ENCODE data around the gene RNF135.
"Not testable (repeated sequence)": the region's sequence is repeated elsewhere in the genome, so short reads cannot be mapped to it uniquely, and the experiment has no call there.

RNF135 gene

GRCh38 chr17:30970831-30971567, at the start of gene RNF135:
RNF135 (plus strand) TSS chr17:30971039; CDS start chr17:30971074, 35 bp downstream.
- peak; percentile 58 for DNase-seq (ENCODE audit: low read depth, low spot score)

- no peak for DNase-seq (ENCODE audit: low read depth, low spot score)
Observed at GRCh38 chr17:30921544-30922196, 49.2 kb upstream of the RNF135 start, which contains the start of gene ADAP2. ADAP2 (plus strand) TSS chr17:30921945; CDS start chr17:30922015, 70 bp downstream.

- DNase-seq (ENCODE audit: low read depth, low spot score) = no peak
Observed at GRCh38 chr17:30922235-30923030, 48.4 kb upstream of the RNF135 start.

DNA sequence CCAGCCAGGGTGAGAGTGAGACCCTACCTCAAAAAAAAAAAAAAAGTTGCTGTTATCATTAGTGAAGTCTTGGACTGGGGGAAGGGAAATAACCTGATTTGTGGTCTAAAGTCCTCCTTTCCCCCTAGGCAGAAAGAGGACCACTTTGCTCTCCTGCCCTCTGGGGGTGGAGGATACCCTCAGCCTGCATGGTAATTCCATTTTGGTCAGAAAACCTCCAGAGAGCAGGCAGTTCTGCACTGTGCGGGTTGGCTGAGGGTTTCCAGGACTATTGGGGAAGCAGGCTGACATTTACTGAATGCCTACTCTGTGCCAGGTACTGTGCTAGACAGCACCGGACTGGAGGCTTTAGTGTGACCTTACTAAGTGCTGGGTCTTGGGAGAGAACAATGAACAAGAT, 46.5 kb upstream of the RNF135 start:
- no peak for DNase-seq (ENCODE audit: low read depth, low spot score)

GRCh38 chr17:30926516-30926915, 44.3 kb upstream of the RNF135 start:
- no peak for DNase-seq (ENCODE audit: low read depth, low spot score)

GRCh38 chr17:30927756-30928155, 43.1 kb upstream of the RNF135 start:
- no peak for DNase-seq (ENCODE audit: low read depth, low spot score)

DNA sequence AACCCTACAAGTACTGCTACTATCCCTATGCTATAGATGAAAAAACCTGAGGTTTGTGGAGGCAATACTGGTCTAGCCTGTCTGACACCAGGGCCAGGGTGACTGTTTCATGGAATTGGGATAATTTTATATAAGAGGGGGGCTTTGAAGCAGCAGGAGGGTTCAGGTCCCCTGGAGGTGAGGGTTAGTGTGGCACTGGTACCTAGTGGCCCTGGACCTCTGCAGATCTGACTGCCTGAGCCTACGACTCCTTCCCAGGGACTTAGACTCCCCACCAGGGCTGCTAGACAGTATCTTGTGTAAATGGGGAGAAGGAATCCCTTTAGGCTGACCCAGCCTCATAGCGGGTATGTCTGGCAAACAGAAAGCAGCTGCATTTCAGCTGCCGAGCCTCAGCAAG, 42.3 kb upstream of the RNF135 start:
- no peak for DNase-seq (ENCODE audit: low read depth, low spot score)

- DNase-seq (ENCODE audit: low read depth, low spot score) = no peak
Observed at GRCh38 chr17:30929081-30929633, 41.7 kb upstream of the RNF135 start.

- not testable (repeated sequence) for DNase-seq (ENCODE audit: low read depth, low spot score)
Observed at GRCh38 chr17:30929861-30930260, 41.0 kb upstream of the RNF135 start.

DNA sequence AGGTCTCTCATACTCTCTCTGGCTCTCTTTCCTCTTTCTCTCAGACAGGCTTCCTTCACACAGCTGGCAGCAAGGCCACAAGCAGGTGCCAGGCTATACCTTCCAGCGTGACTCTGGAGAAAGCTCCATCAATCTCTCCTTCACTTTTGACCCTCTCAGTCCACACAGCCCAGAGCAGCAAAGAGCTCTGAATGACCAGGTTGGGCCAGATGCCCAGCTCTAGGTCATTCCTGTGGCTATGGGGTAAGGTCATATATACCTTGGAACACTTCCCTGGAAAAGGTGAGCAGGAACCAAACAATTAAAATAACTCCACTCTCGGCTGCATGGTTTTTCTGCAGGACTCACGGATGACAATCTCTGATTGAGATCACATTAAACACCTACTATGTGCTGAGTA, 40.3 kb upstream of the RNF135 start:
- no peak for DNase-seq (ENCODE audit: low read depth, low spot score)

DNA sequence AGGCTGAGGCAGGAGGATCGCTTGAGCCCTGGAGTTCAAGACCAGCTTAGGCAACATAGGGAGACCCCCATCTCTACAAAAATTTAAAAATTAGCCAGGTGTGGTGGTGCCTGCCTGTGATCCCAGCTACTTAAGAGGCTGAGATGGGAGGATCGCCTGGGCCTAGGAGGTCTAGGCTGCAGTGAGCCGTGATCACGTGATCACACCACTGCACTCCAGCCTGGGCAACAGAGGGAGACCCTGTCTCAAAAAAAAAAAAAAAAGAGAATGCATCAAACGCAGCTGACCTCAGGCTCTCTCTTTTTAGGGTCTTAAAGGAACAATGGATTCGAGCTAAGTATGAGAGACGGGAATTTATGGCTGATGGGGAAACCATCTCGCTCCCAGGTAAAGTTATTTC, 39.3 kb upstream of the RNF135 start:
- not testable (repeated sequence) for DNase-seq (ENCODE audit: low read depth, low spot score)

DNA sequence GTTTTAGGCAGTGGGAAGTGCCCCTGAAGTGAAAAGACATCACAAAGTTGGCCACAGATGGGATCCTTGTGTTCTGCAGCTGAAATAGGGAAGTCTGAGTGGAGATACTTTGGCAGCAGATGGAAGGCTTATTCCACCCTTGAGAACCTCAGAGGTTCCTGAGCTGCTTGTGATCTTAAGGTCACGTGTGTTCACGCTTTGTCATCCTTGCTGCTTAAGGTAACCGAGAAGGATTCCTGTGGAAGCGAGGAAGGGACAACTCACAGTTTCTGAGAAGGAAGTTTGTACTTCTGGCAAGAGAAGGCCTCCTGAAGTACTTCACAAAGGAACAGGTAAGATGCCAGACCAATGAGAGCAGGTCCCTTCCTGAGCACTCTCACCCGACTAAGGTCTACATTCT, 36.9 kb upstream of the RNF135 start:
- no peak for DNase-seq (ENCODE audit: low read depth, low spot score)

- DNase-seq (ENCODE audit: low read depth, low spot score) = no peak
Observed at GRCh38 chr17:30939051-30939689, 31.7 kb upstream of the RNF135 start.

GRCh38 chr17:30942308-30943079, 28.3 kb upstream of the RNF135 start:
- no peak for DNase-seq (ENCODE audit: low read depth, low spot score)

DNA sequence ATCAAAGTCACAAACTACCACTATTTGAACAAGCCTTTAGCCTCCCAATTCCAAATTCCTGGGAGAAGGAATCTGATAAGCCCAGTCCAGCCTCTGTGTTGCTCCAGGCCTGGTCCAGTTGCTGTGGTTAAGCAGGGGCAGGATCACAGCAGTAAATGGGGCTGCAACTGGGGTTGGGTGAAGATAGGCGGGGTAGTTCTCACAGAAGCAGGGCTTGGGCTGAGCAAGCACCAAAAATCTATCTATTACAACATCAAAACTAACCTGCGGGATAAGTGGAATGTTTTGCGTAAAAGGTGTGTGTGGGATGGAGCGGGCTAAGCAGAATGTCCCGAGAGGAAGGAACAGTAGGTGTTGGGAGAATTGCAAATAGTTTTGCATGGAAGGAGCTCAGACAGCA, 23.0 kb upstream of the RNF135 start:
- DNase-seq (ENCODE audit: low read depth, low spot score) = no peak

DNA sequence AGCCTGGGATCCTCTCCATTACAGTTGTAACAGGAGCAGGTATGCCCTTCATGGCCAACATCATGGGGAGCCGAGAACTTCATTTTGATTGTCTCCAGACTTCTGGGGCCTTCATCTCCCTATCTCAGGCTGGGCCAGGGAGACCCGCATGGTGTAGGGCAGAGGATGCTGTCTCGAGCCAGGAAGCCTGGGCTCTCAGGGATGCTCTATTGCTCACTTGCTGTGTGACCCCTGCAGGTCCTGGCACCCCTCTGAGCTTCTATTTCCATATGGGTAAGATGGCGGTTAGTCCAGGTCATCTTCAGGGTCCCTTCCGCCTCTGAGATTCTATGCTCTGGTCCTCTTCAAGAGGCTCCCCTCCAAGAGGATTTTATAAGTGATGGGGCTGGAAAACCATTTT, 20.6 kb upstream of the RNF135 start:
- no peak for DNase-seq (ENCODE audit: low read depth, low spot score)

- DNase-seq (ENCODE audit: low read depth, low spot score) = no peak
Observed at GRCh38 chr17:30950669-30951399, 20.0 kb upstream of the RNF135 start.

- no peak for DNase-seq (ENCODE audit: low read depth, low spot score)
Observed at GRCh38 chr17:30952638-30953393, 18.0 kb upstream of the RNF135 start.

DNA sequence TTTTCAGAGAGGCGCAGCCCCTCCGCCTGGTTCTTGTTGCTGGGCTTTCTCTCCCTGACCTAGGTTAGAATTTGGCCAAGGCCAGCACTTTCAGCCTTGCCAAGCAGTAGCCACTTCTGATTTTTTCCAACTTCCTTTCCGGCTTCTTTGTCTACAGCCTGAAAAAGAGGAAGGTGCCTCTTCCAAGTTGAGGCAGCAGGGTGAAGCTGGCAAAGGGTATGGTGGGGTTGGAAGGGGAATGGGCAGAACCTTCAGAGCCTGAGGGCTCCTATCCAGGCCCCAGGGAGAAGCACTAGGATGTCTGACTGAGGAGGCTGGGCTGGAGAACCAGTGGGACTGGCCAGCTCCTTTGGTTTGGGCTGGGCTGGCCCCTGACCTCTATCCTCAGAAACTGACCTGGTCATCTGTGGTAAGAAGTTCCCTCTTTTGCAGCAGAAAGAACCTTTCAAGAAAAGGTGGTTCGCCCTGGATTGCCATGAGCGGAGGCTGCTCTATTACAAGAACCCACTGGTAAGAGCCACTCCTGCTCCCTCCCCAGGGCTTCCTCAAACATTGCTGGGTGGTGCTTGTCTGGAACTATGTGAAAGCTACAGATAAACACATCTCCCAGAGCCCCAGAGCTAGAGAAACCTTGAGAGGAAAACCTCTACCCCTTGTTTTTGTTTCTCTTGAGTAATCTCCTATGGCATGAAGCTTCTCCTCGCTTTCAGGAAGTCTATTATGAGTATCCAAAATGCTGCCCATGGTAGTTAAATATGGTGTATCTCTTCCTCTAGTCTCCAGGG, 16.6 kb upstream of the RNF135 start:
- no peak for DNase-seq (ENCODE audit: low read depth, low spot score)

Measured in brain pericyte (primary cell).